T-helper 17 cell (primary cell): ENCODE data around the gene CACNA1C. TPM values are rescaled to one million over a fixed set of nuclear protein-coding genes. Genes with fewer than 3 reads are reported as not detected.

Source experiments
- ATAC-seq: fragments of 150-1000 bp; cut with Tn5 transposase; 2 replicates; pipeline ENCODE4 v1.10.0; 2021; ENCODE audit warnings: mild to moderate bottlenecking, moderate library complexity
- DNase-seq, 3 donors: peaks; one replicate each; pipeline versions ENCODE4 v3.0.0 to v3.0.0-alpha.2; 2020 to 2021
- H3K9me3 ChIP-seq: one replicate; pipeline ENCODE4 v1.7.0; 2013; ENCODE audit warnings: low read length, mild to moderate bottlenecking; ENCODE audit not compliant: control insufficient read depth, poor library complexity, severe bottlenecking
- H3K27ac Mint-ChIP-seq: one replicate; pipeline ENCODE4 v1.8.0; 2022; ENCODE audit warnings: mild to moderate bottlenecking, moderate library complexity, mixed read lengths
- H3K27me3 Mint-ChIP-seq: one replicate; pipeline ENCODE4 v1.8.0; 2022; ENCODE audit warnings: mixed read lengths
- H3K36me3 Mint-ChIP-seq: one replicate; pipeline ENCODE4 v1.8.0; 2022; ENCODE audit warnings: low read depth, mixed read lengths
- H3K4me1 Mint-ChIP-seq: one replicate; pipeline ENCODE4 v1.8.0; 2022; ENCODE audit warnings: mild to moderate bottlenecking, mixed read lengths
- H3K4me3 Mint-ChIP-seq: one replicate; pipeline ENCODE4 v1.8.0; 2022; ENCODE audit warnings: mild to moderate bottlenecking, moderate library complexity, mixed read lengths
- total RNA-seq, 4 donors: library from RNA in 2 of 4; stranded (reverse) in 2 of 4; gene quantifications; one replicate each; pipeline ENCODE4 v1.2.3 and lab custom pipeline; 2022 to 2026

The CACNA1C gene
- total RNA-seq, 2 donors from 2014 or later = 0.02 to 0.18 TPM

GRCh38 chr12:2151391-2151790 lies 98.6 kb downstream of the CACNA1C start:
- H3K27me3 Mint-ChIP-seq = peaks cover 73% of the 10 kb centered on the region
- no peak for ATAC-seq

GRCh38 chr12:2152134-2152533 lies 99.3 kb downstream of the CACNA1C start:
- ATAC-seq (no peak), DNase-seq (no peak)
- no peak overlapping the region for H3K4me3 Mint-ChIP-seq
- no peak overlapping the region for H3K27ac Mint-ChIP-seq
- H3K36me3 Mint-ChIP-seq = peaks cover 2% of the 10 kb centered on the region
- H3K27me3 Mint-ChIP-seq = peaks cover 66% of the 10 kb centered on the region
- H3K9me3 ChIP-seq = no peaks in the 10 kb centered on the region
- H3K4me1 Mint-ChIP-seq = no peaks in the 10 kb centered on the region

More at GRCh38 chr12:2151391-2151790, 98.6 kb downstream of the CACNA1C start:
- no peak overlapping the region for H3K4me3 Mint-ChIP-seq
- peak overlapping the region; percentile 42 for H3K27ac Mint-ChIP-seq
- H3K9me3 ChIP-seq = no peaks in the 10 kb centered on the region
- peaks cover 2% of the 10 kb centered on the region for H3K36me3 Mint-ChIP-seq
- no peak for DNase-seq
- H3K4me1 Mint-ChIP-seq = no peaks in the 10 kb centered on the region

- H3K9me3 ChIP-seq = no peaks in the 10 kb centered on the region
- ATAC-seq (no peak), DNase-seq (no peak)
- Mint-ChIP-seq H3K27ac (no peak overlapping the region), H3K4me1 (peaks cover 2% of the 10 kb centered on the region), H3K36me3 (no peaks in the 10 kb centered on the region), H3K27me3 (peaks cover 60% of the 10 kb centered on the region), H3K4me3 (no peak overlapping the region)
These were observed 101.3 kb downstream of the CACNA1C start for GRCh38 chr12:2154050-2154449.

GRCh38 chr12:2154521-2154920 lies 101.7 kb downstream of the CACNA1C start:
- no peak overlapping the region for H3K4me3 Mint-ChIP-seq

GRCh38 chr12:2156333-2156732 lies 103.5 kb downstream of the CACNA1C start:
- no peaks in the 10 kb centered on the region for H3K9me3 ChIP-seq
- Mint-ChIP-seq H3K36me3 (no peaks in the 10 kb centered on the region), H3K27ac (no peak overlapping the region), H3K27me3 (peaks cover 49% of the 10 kb centered on the region), H3K4me3 (no peak overlapping the region), H3K4me1 (peaks cover 2% of the 10 kb centered on the region)
- DNase-seq (no peak), ATAC-seq (no peak)

More at GRCh38 chr12:2154521-2154920, 101.7 kb downstream of the CACNA1C start:
- peaks cover 2% of the 10 kb centered on the region for H3K4me1 Mint-ChIP-seq
- no peak for ATAC-seq
- no peak for DNase-seq
- H3K27ac Mint-ChIP-seq = no peak overlapping the region
- no peaks in the 10 kb centered on the region for H3K36me3 Mint-ChIP-seq
- H3K27me3 Mint-ChIP-seq = peaks cover 55% of the 10 kb centered on the region
- H3K9me3 ChIP-seq = no peaks in the 10 kb centered on the region

- no peak overlapping the region for H3K4me3 Mint-ChIP-seq
- H3K9me3 ChIP-seq = no peaks in the 10 kb centered on the region
- ATAC-seq (no peak), DNase-seq (no peak)
- H3K36me3 Mint-ChIP-seq = no peaks in the 10 kb centered on the region
- H3K4me1 Mint-ChIP-seq = peaks cover 2% of the 10 kb centered on the region
- no peak overlapping the region for H3K27ac Mint-ChIP-seq
- peaks cover 28% of the 10 kb centered on the region for H3K27me3 Mint-ChIP-seq
These were observed 107.3 kb downstream of the CACNA1C start for GRCh38 chr12:2160043-2160442.

- DNase-seq = no peak
- H3K9me3 ChIP-seq = no peaks in the 10 kb centered on the region
- no peak for ATAC-seq
- Mint-ChIP-seq H3K27ac (no peak overlapping the region), H3K27me3 (peaks cover 20% of the 10 kb centered on the region), H3K4me3 (no peak overlapping the region), H3K4me1 (peaks cover 2% of the 10 kb centered on the region), H3K36me3 (no peaks in the 10 kb centered on the region)
These were observed 108.7 kb downstream of the CACNA1C start for GRCh38 chr12:2161473-2161872.

GRCh38 chr12:2163177-2163941 lies 110.6 kb downstream of the CACNA1C start:
- H3K27ac Mint-ChIP-seq = no peak overlapping the region
- H3K36me3 Mint-ChIP-seq = no peaks in the 10 kb centered on the region
- ATAC-seq (no peak), DNase-seq (no peak)
- no peaks in the 10 kb centered on the region for H3K9me3 ChIP-seq
- H3K4me1 Mint-ChIP-seq = no peaks in the 10 kb centered on the region
- peaks cover 13% of the 10 kb centered on the region for H3K27me3 Mint-ChIP-seq
- no peak overlapping the region for H3K4me3 Mint-ChIP-seq

- no peaks in the 10 kb centered on the region for H3K36me3 Mint-ChIP-seq
- peaks cover 11% of the 10 kb centered on the region for H3K27me3 Mint-ChIP-seq
- no peak overlapping the region for H3K27ac Mint-ChIP-seq
- no peaks in the 10 kb centered on the region for H3K4me1 Mint-ChIP-seq
- DNase-seq (no peak), ATAC-seq (no peak)
- no peaks in the 10 kb centered on the region for H3K9me3 ChIP-seq
- no peak overlapping the region for H3K4me3 Mint-ChIP-seq
These were observed 112.2 kb downstream of the CACNA1C start for GRCh38 chr12:2165021-2165420.

GRCh38 chr12:2165927-2166326 lies 113.1 kb downstream of the CACNA1C start:
- H3K27me3 Mint-ChIP-seq = peaks cover 6% of the 10 kb centered on the region
- H3K9me3 ChIP-seq = no peaks in the 10 kb centered on the region
- H3K27ac Mint-ChIP-seq = no peak overlapping the region
- DNase-seq = no peak
- H3K36me3 Mint-ChIP-seq = no peaks in the 10 kb centered on the region
- H3K4me3 Mint-ChIP-seq = no peak overlapping the region
- H3K4me1 Mint-ChIP-seq = no peaks in the 10 kb centered on the region
- ATAC-seq = no peak

GRCh38 chr12:2166696-2167095 lies 113.9 kb downstream of the CACNA1C start:
- ATAC-seq (no peak), DNase-seq (no peak)
- no peaks in the 10 kb centered on the region for H3K9me3 ChIP-seq
- Mint-ChIP-seq H3K27ac (no peak overlapping the region), H3K4me1 (no peaks in the 10 kb centered on the region), H3K4me3 (no peak overlapping the region), H3K27me3 (peaks cover 10% of the 10 kb centered on the region), H3K36me3 (no peaks in the 10 kb centered on the region)

- H3K4me1 Mint-ChIP-seq = no peaks in the 10 kb centered on the region
- no peak overlapping the region for H3K4me3 Mint-ChIP-seq
- ATAC-seq (no peak), DNase-seq (no peak)
- H3K36me3 Mint-ChIP-seq = no peaks in the 10 kb centered on the region
- H3K27ac Mint-ChIP-seq = no peak overlapping the region
- H3K9me3 ChIP-seq = no peaks in the 10 kb centered on the region
- H3K27me3 Mint-ChIP-seq = peaks cover 5% of the 10 kb centered on the region
These were observed 114.4 kb downstream of the CACNA1C start for GRCh38 chr12:2167231-2167630.

- no peak for ATAC-seq
- no peak overlapping the region for H3K27ac Mint-ChIP-seq
- H3K4me3 Mint-ChIP-seq = no peak overlapping the region
- peaks cover 14% of the 10 kb centered on the region for H3K27me3 Mint-ChIP-seq
- no peaks in the 10 kb centered on the region for H3K36me3 Mint-ChIP-seq
- no peaks in the 10 kb centered on the region for H3K4me1 Mint-ChIP-seq
- H3K9me3 ChIP-seq = no peaks in the 10 kb centered on the region
- no peak for DNase-seq
These were observed 116.0 kb downstream of the CACNA1C start for GRCh38 chr12:2168808-2169207.

- H3K9me3 ChIP-seq = no peaks in the 10 kb centered on the region
- H3K4me3 Mint-ChIP-seq = no peak overlapping the region
- H3K36me3 Mint-ChIP-seq = no peaks in the 10 kb centered on the region
- H3K4me1 Mint-ChIP-seq = no peaks in the 10 kb centered on the region
- no peak for ATAC-seq
- H3K27me3 Mint-ChIP-seq = peaks cover 14% of the 10 kb centered on the region
- no peak overlapping the region for H3K27ac Mint-ChIP-seq
- no peak for DNase-seq
These were observed 116.7 kb downstream of the CACNA1C start for GRCh38 chr12:2169489-2169888.
